Measurements from ENCODE around the gene ZNHIT1. TPM values are rescaled to one million over a fixed set of nuclear protein-coding genes. Genes with fewer than 3 reads are reported as not detected.
"Not testable (repeated sequence)": the region's sequence is repeated elsewhere in the genome, so short reads cannot be mapped to it uniquely, and the experiment has no call there.

The ZNHIT1 gene
- polyA plus RNA-seq, 3 donors, result 29.3 to 109 (median 74.9) TPM

DNA sequence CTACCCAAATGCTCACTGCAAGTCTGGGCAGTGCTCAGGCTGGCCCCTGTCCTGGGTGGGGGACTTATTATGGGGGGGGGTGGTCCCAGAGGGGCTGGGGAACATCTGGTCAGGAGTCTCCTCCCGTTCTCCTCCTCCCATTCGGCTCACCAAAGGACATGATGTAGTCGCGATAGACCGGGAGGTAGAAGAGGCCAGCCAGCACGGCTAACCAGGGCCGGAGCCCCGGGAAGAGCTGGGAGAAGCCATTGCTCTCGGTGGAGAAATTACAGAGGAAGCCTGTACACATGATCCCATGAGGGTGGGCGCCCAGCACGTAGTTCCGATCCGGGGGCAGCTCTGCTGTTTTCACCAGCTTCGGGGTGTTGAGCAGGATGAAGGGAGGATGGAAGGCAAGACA, 19.5 kb upstream of the ZNHIT1 start:
- Histone ChIP-seq H3K27ac (ENCODE audit: low read depth in 1 of 2, low read length in 2 of 2) (no peak overlapping the region), H3K9ac (ENCODE audit: insufficient read depth, low read length, poor library complexity, severe bottlenecking) (no peak overlapping the region), H3K4me1 (ENCODE audit: control insufficient read depth in 1 of 2, insufficient read depth in 2 of 2, low read length in 2 of 2) (peaks cover 18 to 25% of the 10 kb centered on the region in 2 donors), H3K79me2 (ENCODE audit: insufficient read depth, low read length) (no peaks in the 10 kb centered on the region), H3K4me2 (replicated peaks; ENCODE audit: extremely low read depth, low read length, poor library complexity, severe bottlenecking) (no peak overlapping the region), H3K9me3 (replicated peaks in 1 of 2; ENCODE audit: control insufficient read depth in 1 of 2, insufficient read depth in 1 of 2, low read length in 2 of 2) (no peaks in the 10 kb centered on the region), H3K4me3 (replicated peaks in 1 of 3; ENCODE audit: low read depth in 2 of 3, low read length in 3 of 3) (no peak overlapping the region), H3K36me3 (replicated peaks in 1 of 2; ENCODE audit: control insufficient read depth in 1 of 2, insufficient read depth in 2 of 2, low read length in 2 of 2) (no peaks in the 10 kb centered on the region), H3K27me3 (ENCODE audit: control insufficient read depth in 2 of 2, insufficient read depth in 2 of 2, low read length in 2 of 2) (peaks cover 10 to 46% of the 10 kb centered on the region in 2 donors), H2AFZ (ENCODE audit: insufficient read depth, low read depth, low read length, poor library complexity, severe bottlenecking) (no peak overlapping the region), H4K20me1 (ENCODE audit: insufficient read depth, low read length) (no peaks in the 10 kb centered on the region)
- Mint-ChIP-seq H3K9me3 (peaks cover 0 to 13% (median 7%) of the 10 kb centered on the region in 7 donors), H3K27ac (no peak overlapping the region), H3K4me1 (peaks cover 20% of the 10 kb centered on the region), H3K4me3 (peak overlapping the region in 1 of 2 donors; percentile 24), H3K27me3 (ENCODE audit: low read depth in 3 of 3) (peaks cover 52 to 62% (median 53%) of the 10 kb centered on the region in 3 donors), H3K36me3 (peaks cover 0 to 7% of the 10 kb centered on the region in 2 donors)
- intact Hi-C loops (cut with micrococcal nuclease), result no loop called here
- TF ChIP-seq, protein P1, sequence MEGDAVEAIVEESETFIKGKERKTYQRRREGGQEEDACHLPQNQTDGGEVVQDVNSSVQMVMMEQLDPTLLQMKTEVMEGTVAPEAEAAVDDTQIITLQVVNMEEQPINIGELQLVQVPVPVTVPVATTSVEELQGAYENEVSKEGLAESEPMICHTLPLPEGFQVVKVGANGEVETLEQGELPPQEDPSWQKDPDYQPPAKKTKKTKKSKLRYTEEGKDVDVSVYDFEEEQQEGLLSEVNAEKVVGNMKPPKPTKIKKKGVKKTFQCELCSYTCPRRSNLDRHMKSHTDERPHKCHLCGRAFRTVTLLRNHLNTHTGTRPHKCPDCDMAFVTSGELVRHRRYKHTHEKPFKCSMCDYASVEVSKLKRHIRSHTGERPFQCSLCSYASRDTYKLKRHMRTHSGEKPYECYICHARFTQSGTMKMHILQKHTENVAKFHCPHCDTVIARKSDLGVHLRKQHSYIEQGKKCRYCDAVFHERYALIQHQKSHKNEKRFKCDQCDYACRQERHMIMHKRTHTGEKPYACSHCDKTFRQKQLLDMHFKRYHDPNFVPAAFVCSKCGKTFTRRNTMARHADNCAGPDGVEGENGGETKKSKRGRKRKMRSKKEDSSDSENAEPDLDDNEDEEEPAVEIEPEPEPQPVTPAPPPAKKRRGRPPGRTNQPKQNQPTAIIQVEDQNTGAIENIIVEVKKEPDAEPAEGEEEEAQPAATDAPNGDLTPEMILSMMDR (IDR thresholded peaks at IDR 0.05), result no peak
- WGBS (ENCODE audit: insufficient coverage), result 81% methylated on average over 10 of the region's 14 CpGs
- DNase-seq, result no peak

DNA sequence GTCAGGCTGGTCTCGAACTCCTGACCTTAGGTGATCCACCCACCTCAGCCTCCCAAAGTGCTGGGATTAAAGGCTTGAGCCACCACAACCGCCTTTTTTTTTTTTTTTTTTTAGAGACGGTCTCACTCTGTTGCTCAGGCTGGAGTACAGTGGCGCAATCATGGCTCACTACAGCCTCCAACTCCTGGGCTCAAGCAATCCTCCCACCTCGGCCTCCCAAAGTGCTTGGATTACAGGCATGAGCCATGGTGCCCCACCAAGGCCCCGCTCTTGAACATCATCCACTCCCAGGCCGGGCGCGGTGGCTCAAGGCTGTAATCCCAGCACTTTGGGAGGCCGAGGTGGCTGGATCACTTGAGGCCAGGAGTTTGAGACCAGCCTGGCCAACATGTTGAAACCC, 18.4 kb upstream of the ZNHIT1 start:
- H3K36me3 Mint-ChIP-seq; H3K4me2 ChIP-seq (replicated peaks; ENCODE audit: extremely low read depth, low read length, poor library complexity, severe bottlenecking); H2AFZ ChIP-seq (ENCODE audit: insufficient read depth, low read depth, low read length, poor library complexity, severe bottlenecking); H3K9me3 ChIP-seq (replicated peaks in 1 of 2; ENCODE audit: control insufficient read depth in 1 of 2, insufficient read depth in 1 of 2, low read length in 2 of 2); H3K79me2 ChIP-seq (ENCODE audit: insufficient read depth, low read length); H4K20me1 ChIP-seq (ENCODE audit: insufficient read depth, low read length); H3K36me3 ChIP-seq (replicated peaks in 1 of 2; ENCODE audit: control insufficient read depth in 1 of 2, insufficient read depth in 2 of 2, low read length in 2 of 2); intact Hi-C loops (cut with micrococcal nuclease); H3K4me3 ChIP-seq (replicated peaks in 1 of 3; ENCODE audit: low read depth in 2 of 3, low read length in 3 of 3); H3K9ac ChIP-seq (ENCODE audit: insufficient read depth, low read length, poor library complexity, severe bottlenecking); DNase-seq; H3K27ac ChIP-seq (ENCODE audit: low read depth in 1 of 2, low read length in 2 of 2); H3K27ac Mint-ChIP-seq: not testable (repeated sequence)
- WGBS (ENCODE audit: insufficient coverage), result 88% methylated on average over 6 of the region's 10 CpGs
- H3K4me1 ChIP-seq (ENCODE audit: control insufficient read depth in 1 of 2, insufficient read depth in 2 of 2, low read length in 2 of 2), result peaks cover 28 to 35% of the 10 kb centered on the region in 2 donors
- peak overlapping the region in 1 of 2 donors; percentile 69 for H3K4me3 Mint-ChIP-seq
- H3K4me1 Mint-ChIP-seq, result peaks cover 30% of the 10 kb centered on the region
- H3K27me3 ChIP-seq (ENCODE audit: control insufficient read depth in 2 of 2, insufficient read depth in 2 of 2, low read length in 2 of 2), result peaks cover 10 to 46% of the 10 kb centered on the region in 2 donors
- H3K27me3 Mint-ChIP-seq (ENCODE audit: low read depth in 3 of 3), result peaks cover 51 to 64% (median 56%) of the 10 kb centered on the region in 3 donors
- peaks cover 0 to 13% (median 7%) of the 10 kb centered on the region in 7 donors for H3K9me3 Mint-ChIP-seq

All from CD14-positive monocyte (primary cell).